Left cardiac atrium (tissue), 2 donors: ENCODE measurements around the gene PTPRN2. TPM values are rescaled to one million over a fixed set of nuclear protein-coding genes. Genes with fewer than 3 reads are reported as not detected.

ENCODE experiments used
- microRNA-seq, 2 donors: library from miRNA; unstranded; fragments of <30 nt; microRNA quantifications; one replicate each; pipeline ENCODE4 v1.2.0, GENCODE V29; 2020
- total RNA-seq, 2 donors: library from RNA; stranded (reverse); fragmentation: NEBNext Ultra II Directional; extraction: Animal tissue kit (Norgen Biotek cat#: 25700); gene quantifications; one replicate each; pipeline ENCODE4 v1.2.1, GENCODE V29; 2021
- donor health status: DM: no; HTN: yes; CAD: no; lungs with severe emphysema.
- donor health status: DM: yes; HTN: yes; CAD: no.

Gene PTPRN2
- total RNA-seq, 2 donors from 2014 or later, result 1.9 to 2.3 TPM

Small RNA genes lying within 50 kb of the gene (microRNA-seq; reads per million reads assigned to microRNA genes)
- gene MIR153-2 (0 to 0.81 reads per million in 2 donors), gene MIR5707 (0 reads per million in 2 donors), gene MIR595 (0 reads per million in 2 donors)

Other genes starting within 250 kb of the PTPRN2 start
- gene NCAPG2, start 117.0 kb upstream of the PTPRN2 start, total RNA-seq, result 1 to 10 TPM; 6.4 to 8.6 TPM
- gene ESYT2, start 241.7 kb upstream of the PTPRN2 start, total RNA-seq, result 10 to 100 TPM; 46.5 to 79.3 TPM